DMS114 treated with DMSO at 0.1 percent for 48 hours (cell line): ENCODE results near the gene TES.
A peak's percentile ranks its signal among the peaks of the same experiment; 100 is the strongest.
"Not testable (repeated sequence)": the region's sequence is repeated elsewhere in the genome, so short reads cannot be mapped to it uniquely, and the experiment has no call there.

ENCODE experiments used
- DNase-seq: peaks from one replicate; lab custom pipeline; 2025; ENCODE audit not compliant: unreplicated experiment; lab: John Stamatoyannopoulos, UW

TES gene, protein sequence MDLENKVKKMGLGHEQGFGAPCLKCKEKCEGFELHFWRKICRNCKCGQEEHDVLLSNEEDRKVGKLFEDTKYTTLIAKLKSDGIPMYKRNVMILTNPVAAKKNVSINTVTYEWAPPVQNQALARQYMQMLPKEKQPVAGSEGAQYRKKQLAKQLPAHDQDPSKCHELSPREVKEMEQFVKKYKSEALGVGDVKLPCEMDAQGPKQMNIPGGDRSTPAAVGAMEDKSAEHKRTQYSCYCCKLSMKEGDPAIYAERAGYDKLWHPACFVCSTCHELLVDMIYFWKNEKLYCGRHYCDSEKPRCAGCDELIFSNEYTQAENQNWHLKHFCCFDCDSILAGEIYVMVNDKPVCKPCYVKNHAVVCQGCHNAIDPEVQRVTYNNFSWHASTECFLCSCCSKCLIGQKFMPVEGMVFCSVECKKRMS

DNA sequence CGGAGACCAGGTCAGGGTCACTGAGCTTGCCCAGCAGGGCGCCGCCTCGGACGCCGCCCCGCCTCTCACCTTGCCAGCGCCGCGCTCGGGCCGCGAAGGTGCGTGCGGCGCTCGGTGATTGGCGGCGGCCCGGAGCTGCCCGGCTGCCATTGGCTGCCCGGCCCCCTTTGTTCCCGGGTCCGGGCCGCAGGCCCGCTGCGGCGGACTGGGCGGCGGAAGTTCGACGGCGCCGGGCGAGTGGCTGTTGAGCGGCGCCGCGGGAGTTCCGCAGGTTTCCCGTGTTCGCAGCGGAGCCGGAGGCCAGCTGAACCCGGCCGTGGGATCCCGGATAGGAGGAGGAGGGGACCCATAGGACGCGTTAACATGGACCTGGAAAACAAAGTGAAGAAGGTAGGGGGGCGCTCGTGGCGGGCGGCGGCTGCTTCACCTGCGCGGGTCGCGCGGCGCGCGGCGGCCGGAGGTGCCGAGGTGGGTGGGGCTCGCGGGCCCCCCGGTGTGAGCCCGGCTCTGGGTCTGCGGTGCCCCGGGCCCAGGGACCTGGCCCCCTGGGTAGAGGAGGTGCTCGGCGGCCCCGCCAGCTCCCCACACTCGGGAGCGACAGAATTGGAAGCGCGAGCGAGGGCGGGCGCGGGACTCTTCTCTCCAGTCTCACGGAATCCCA lies at the start of gene TES:
TES (plus strand) TSS at position 195 of the 661 bp plus-strand sequence; CDS start at position 364, 169 bp downstream.
- DNase-seq = no peak

DNA sequence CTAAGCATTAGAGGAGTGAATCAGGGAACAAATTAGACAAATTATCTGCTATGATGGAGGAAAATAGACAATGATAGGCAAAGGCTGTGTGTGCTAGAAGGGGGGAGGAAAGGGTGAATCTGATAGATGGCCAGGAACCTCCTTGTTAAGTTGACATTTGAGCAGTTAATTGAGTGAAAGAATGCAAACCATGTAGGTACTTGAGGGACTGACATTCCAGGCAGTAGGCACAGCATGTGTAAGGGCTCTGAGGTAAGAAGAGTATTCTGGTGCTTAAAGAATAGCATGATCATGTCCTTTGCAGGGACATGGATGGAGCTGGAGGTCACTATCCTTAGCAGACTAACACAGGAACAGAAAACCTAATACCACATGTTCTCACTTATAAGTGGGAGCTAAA lies 48.6 kb upstream of the TES start:
- no peak for DNase-seq

DNA sequence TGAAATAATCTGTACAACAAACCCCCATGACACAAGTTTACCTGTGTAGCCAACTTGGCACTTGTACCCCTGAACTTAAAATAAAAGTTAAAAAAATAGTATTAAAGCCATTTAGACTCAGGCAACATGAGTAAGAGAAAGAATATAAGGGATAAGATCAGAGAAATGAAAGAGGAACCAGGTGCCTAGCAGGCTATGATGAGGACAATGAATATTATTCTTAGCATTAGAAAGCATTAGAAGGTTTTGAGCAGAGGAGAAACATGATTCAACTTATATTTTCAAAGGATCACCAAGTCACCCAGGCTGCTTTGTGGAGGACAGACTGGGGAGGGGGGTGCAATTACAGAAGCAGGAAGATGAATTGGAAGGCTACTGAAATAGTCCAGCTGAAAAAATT lies 48.1 kb upstream of the TES start:
- DNase-seq = no peak

DNA sequence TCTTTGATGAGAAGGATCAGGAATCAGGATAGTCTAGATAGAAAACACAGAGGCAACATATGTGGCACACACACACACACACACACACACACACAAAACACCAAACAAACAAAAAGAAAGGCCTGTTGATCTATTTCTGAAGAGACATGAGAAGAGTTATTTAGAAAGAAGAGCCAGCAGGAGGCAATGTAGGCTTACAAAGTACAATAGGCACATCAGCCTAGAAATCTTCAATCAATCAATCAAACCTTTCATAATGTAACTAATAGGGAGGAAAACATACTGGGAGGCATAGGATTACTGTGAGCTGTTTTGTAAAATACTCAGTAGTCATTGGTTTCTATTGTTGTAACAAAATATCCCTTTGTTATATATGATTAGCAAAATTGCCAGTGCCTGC lies 47.3 kb upstream of the TES start:
- no peak for DNase-seq

DNA sequence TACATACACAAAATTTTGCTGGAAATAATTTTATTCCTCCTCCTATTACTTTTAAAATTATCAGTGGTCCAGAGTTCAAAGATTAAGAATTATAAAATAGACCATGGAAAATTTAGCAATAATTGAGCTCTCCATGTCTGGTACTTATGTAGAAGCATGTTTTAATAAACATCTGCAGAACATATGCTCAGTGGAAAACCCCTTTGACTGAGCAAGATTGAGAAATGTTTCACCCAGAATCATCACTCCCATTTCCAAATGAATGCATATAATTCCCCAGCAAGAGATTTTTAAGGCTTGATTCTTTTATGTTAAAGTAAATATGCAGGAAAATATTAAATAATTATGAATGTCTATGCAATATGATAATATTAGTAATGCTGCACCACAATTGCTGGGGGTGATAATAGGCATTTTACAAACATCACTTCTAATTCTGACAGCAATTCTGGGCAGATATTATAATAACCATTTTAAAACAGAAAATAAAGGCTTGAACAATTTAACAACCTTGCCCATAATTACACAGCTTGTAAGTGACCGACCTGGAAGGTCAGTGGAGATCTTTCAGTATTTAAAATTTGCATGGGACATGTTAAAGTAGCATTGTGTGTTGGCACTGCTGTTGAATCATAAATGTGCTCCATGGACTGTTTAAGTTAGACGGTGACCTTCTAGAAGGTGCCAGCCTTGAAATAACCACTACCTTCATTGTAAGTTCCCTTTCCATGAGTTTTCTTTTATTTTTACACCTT lies 45.6 kb upstream of the TES start:
- DNase-seq = no peak

DNA sequence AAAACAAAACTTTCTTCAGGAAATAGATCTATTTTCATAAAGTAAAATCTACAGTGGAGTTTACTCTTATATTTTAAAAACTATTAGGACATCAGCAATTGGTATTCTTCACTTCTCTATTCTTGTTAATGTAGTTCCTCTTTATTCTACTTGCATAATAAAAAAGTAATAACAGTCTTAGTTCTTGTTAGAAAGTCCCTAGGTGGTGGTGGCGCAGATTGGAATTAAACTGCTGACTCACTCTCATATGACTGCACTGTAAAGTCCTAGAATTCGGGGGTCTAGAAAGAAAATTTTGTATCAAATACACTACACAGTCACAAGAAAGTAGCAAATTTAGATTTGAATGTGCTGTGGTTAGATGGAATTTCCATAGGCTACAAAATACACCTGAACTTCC lies 44.6 kb upstream of the TES start:
- no peak for DNase-seq

DNA sequence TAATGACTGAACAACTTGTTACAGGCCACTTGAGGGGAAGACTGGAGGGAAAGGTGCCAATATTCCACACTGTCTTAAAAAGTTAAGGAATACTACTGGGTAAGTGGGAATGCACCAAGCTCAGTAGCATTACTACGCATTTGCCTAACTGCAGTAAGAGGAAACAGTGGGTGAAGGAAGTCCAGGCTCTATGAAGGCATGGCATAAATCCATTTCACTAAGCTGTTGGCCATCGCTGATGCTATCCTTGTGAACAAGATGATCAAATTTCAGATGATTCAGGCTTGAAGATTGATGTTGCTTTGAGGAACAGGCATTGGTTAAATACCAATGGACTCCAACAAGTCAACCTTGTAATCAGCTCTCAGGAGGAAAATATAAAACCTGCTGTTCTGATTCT lies 44.2 kb upstream of the TES start:
- no peak for DNase-seq

DNA sequence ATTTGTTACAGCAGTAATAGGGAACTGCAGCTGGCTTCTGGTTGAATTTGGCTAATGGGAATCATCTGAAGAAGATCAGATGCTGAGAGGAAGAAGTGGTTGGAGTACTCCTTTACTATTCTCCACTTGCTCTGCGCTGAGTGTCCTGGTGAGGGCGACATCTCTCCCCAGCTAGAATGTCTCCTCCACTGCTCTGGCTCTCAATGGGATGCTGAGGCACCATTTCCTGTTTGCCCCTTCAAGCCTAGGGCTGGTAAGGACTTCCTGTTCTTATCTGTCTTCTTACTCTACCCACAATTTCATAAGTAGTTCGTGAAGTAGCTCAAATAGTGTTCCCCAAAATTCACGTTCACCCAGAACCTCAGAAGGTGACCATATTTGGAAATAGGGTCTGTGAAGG lies 43.2 kb upstream of the TES start:
- DNase-seq = no peak

DNA sequence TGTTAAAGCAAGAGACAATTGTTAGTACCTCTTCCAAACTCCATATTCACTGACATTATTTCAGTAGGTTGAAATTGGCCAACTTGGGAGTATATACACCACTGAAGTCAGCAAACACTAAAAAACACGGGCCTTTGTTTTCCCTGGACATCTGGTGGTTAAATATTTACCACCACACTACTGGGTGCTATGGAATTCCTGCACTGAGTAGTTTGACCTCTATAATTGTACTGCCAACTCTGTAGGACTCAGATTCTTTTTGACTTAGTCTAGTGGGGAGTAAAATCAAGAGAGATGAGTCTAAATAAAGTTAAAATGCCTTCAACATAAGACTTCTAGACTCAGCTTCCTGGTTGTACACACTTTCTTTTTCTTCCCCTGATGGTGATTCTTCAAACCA lies 41.3 kb upstream of the TES start:
- DNase-seq = no peak

DNA sequence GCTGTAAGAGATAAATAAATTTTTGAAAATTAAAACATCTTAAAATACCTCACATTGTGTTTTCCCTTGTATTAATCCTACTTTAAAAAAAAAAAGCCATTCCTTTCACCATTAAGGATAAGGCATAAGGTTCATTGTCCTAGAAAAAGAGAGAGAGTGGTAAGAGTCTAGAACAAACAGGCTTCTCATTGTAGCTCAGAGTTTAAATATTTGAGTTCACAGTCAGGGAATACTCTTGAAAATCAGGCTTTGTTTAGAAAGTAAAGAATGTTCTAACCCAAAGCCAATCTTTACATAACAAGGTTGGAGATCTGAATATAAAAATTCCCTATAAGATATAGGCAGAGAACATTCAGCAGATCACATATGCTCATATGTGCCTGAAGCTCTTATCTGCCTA lies 40.2 kb upstream of the TES start:
- DNase-seq = no peak

DNA sequence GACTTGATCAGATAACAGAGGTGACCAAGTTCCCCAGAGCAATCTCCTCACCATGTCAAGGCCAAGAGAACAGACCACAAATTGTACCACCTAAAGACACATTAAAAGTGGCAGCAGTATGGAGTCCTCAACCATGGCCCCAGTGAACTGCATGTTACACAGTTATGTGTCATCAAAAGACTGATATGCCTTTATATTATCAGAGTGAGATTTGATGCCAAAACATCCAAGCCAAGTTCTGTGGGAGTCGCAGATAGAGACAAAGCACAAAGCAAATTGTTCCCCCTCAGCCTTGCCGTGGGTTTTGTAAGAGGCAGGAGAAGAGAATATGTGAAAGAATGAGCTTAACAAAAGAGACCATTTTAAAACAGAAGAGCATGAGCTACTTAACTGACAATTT lies 39.2 kb upstream of the TES start:
- DNase-seq = no peak

DNA sequence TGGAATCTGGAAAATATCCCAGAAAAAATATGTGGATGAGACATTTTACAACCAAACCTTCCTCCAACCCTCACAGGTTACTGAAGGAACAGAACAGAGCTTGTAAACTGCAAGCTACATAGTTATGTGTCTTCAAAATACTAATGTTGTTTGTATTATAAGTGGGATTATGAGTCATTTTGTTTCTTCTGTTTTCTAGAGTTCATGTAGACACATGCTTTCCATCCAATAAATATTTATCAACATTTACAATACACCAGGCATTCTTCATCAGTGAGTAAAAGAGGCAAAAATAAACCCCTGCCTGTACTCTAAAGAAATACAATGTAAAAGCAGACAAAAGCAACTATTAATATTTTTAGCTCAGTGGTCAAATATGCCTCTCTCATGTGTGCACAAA lies 38.0 kb upstream of the TES start:
- DNase-seq = no peak

DNA sequence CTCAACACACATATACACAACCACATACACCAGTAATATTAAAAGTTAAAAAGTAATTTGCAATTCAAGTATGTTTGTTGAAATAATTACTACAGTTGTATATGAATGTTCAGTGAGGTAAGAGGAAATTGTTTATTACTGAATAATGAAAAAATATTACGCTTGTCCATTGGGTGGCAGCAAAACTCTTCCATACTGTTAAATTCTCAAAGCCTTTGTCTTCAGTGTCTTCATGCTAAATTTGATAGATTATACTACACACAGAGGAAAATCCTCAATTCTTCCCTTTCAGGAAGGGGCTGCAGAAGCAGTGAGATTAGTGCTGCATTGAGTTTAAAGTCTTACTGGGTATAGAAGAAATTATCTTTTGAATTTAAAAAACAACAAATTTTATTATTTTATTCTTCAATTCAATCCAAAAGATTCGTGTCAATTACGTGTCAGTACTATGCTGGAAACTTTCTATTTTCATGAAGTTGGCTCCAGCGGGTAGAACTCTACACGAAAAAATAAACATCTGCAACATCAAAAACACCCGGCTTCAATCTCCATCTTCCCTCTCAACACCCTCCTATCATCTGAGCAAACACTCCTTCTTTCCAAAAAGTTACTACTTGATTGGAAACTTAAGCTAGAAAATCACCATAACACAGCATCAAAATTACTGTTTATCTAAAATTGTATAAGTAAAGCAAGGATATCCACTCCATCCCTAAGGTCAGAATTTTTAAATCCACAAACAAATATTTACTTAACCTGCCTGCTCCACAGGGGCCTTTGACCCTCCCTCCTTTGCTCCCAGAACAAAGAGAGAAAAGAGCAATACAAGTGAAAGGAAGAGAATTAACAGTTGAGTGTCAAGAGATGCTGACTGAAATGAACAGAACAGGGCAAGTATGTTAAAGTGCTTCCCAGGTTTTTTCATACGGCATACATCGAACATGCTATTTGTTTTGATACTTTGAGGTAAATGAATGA lies 37.0 kb upstream of the TES start:
- peak; percentile 38 for DNase-seq

DNA sequence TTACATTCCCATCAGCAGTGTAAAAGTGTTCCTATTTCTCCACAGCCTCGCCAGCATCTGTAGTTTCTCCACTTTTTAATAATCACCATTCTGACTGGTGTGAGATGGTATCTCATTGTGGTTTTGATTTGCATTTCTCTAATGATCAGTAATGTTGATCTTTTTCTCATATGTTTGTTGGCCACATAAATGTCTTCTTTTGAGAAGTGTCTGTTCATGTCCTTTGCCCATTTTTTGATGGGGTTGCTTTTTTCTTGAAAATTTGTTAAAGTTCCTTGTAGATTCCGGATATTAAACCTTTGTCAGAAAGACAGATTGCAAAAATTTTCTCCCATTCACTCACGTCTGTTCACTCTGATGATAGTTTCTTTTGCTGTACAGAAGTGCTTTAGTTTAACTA lies 35.2 kb upstream of the TES start:
- not testable (repeated sequence) for DNase-seq

DNA sequence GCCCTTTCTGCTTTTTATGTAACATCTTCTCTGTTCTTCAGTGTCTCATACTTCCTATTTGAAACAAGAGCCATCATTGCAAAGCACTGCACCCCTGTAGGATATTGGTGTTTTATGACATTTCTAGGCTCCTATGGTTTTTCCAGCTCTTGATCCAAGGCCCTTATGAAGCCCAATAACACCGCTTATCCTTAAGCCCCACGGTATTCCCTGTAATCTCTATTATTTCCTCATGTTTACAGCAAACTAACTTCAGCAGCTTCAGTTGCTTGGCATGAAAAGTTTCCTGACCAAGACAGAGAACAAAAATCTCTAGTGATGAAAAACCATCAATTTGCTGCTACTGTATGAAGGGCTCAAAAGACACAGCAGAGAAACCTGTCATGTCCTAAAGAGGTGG lies 34.1 kb upstream of the TES start:
- no peak for DNase-seq

DNA sequence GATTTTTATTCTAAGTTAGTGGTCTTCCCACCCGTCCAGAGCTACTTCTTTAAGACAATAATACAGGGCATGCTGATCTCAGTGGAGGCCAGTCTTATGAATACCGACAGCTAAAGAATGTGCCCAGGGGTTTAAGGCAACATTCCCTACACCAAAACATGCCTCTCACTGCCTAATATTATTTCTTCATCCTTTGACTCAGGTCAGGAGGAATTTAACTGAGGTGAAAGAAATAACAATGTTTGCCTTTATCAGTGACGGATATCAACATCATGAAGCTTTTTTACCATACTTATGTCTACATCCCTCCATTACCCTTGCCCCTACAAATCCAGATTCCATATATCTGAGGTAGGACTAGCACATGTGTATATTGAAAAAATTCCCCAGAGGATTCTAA lies 33.3 kb upstream of the TES start:
- no peak for DNase-seq

DNA sequence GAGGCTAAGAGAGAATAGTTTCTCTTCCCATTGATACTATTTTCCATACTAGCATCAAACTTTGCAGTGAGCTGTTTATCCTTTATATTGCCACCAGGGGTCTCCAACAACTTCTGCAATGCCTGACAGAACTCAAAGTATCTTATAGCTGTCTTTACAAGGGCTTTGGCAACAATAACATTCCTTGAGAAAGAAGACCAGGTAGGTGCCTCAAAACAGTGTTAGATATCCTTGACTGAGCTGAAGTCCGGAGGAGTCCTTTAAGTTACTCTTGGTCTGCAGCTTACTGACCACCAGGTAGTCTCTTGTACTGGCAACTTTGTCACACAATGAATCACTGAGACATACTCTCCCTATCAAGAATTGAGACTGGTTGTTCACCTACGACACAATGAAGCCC lies 30.0 kb upstream of the TES start:
- DNase-seq = peak; percentile 24

DNA sequence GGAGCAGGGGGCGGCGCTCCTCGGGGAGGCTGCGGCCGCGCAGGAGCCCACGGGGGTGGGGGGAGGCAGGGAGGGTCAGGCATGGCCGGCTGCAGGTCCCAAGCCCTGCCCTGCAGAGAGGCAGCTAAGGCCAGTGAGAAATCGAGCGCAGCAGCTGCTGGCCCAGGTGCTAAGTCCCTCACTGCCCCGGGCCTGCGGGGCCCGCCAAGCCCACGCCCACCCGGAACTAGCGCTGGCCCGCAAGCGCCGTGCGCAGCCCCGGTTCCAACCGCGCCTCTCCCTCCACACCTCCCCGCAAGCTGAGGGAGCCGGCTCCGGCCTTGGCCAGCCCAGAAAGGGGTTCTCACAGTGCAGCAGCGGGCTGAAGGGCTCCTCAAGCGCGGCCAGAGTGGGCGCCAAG lies 28.3 kb upstream of the TES start:
- DNase-seq = no peak

DNA sequence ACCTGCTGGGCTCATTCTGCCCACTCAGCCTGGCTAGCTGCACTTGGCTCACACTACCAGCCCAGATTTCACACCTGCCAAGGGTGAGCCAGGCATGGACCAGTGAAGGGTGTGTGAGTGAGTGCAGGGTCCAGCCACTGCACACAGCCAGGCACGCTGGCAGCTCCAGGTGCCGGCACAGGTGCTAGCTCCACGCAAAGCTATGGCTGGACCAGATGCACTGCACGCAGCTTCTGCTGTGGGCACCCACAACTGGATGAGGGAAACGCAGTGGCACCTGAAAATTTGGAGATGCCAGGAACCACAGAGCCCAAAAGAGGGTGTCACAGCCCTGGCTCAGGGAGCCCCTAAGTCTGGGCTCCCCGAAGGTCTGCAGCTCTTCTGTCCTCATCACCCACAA lies 24.9 kb upstream of the TES start:
- no peak for DNase-seq

DNA sequence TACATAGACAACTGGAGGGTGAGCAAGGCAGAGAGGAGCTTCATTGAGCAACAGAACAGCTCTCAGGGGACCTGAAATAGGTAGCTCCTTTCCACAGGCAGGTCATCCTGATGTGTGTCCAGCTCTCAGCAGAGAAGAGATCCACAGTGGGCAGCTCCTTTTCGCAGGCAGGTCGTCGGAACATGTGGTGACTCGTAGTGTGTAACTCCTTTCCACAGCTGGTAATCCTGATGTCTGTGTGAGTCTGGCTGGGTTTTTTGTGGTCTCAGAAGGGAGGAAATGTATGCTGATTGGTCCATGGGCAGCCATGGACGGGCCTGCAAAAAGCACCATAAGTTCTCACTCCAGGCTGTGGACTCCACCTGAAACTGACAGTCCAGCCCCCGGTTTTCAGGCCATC lies 24.4 kb upstream of the TES start:
- no peak for DNase-seq

DNA sequence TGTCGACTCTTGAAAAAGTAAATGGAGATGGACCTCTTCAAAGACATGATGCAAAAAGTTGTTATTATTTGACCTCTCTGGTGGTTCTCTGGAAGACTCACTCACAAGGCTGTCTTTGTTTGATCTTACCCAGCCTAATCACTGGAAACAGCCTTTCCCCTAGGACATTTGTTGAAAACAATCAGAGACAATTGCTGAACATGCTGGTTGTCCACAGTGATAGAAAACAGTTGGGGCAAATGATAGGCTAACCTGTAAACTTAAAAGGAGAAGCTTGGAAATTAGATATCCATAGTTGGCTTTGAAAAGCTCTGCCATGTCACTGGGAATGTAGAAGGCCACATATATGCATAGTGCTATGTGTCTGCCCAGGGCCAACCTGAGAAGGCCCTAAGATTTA lies 22.9 kb upstream of the TES start:
- DNase-seq = no peak
